ENCODE measurements around the gene DMWD. TPM values are rescaled to one million over a fixed set of nuclear protein-coding genes. Genes with fewer than 3 reads are reported as not detected.

The DMWD gene
- total and polyA plus RNA-seq, 2 donors (not counting 1 experiment from before 2014, with no cell fraction given) = 25.1 to 86.4 TPM

DNA sequence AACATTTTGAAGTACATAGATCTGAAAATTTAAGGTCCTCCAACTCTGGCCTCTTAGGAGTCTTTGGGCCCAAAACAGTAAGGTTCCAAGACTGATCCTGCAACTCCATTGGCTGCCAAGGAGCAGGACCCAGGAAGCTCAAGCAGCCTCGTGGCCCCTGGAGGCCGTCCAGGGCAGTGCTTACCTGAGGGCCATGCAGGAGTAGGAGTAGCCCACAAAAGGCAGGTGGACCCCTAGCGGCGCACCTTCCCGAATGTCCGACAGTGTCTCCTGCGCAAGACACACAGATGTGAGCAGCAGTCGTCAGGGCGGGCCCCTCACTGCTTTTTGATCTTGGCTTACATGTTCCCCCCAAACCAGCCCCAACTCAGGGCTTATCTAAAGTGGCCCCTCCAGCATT, 17.9 kb downstream of the DMWD start:
- DNase-seq = no peak
- no peak overlapping the region for H3K4me3 Mint-ChIP-seq
- no peak overlapping the region for H3K9ac ChIP-seq (ENCODE audit: low read length)
- H3K36me3 ChIP-seq (replicated peaks in 1 of 2; ENCODE audit: control extremely low read depth in 1 of 2, control insufficient read depth in 1 of 2, extremely low read depth in 1 of 2, insufficient read depth in 2 of 2, low read length in 1 of 2) = peaks cover 0 to 11% of the 10 kb centered on the region in 2 experiments
- no peak overlapping the region for H2AFZ ChIP-seq (ENCODE audit: insufficient read depth, low read depth, low read length, poor library complexity, severe bottlenecking)
- WGBS (ENCODE audit: insufficient coverage) = 96% methylated on average over 9 of the region's 9 CpGs
- ATAC-seq (ENCODE audit: low read depth) = no peak
- ChIA-PET POLR2A (no interaction called here), CTCF (interaction anchor here (8.3 kb wide), 1 partner anchor 25 kb away, joined by 302 read pairs; no protein-coding TSS in a partner anchor)
- peaks cover 19 to 30% of the 10 kb centered on the region in 2 donors for H3K4me1 ChIP-seq (ENCODE audit: control insufficient read depth in 2 of 2, insufficient read depth in 2 of 2, low read length in 2 of 2)
- H3K79me2 ChIP-seq (ENCODE audit: control insufficient read depth, insufficient read depth, low read length) = no peaks in the 10 kb centered on the region
- peaks cover 35% of the 10 kb centered on the region for H3K4me1 Mint-ChIP-seq
- H3K9me3 Mint-ChIP-seq (ENCODE audit: insufficient read depth) = no peaks in the 10 kb centered on the region
- peaks cover 9% of the 10 kb centered on the region for H3K27me3 Mint-ChIP-seq
- peaks cover 0 to 1% (median 0%) of the 10 kb centered on the region in 3 donors for H3K9me3 ChIP-seq (ENCODE audit: control extremely low read depth in 1 of 3, control insufficient read depth in 2 of 3, insufficient read depth in 1 of 3, low read length in 2 of 3)
- no peak overlapping the region for H3K4me3 ChIP-seq (ENCODE audit: control extremely low read depth in 1 of 5, extremely low read depth in 1 of 5, insufficient read depth in 1 of 5, low read depth in 2 of 5, low read length in 4 of 5)
- no peak overlapping the region for H3K27ac ChIP-seq (ENCODE audit: low read length in 2 of 2)
- H4K20me1 ChIP-seq (ENCODE audit: control insufficient read depth, insufficient read depth, low read length, poor library complexity, severe bottlenecking) = peaks cover 25% of the 10 kb centered on the region
- intact Hi-C loops (cut with micrococcal nuclease) = no loop called here
- peaks cover 0 to 10% (median under 1%) of the 10 kb centered on the region in 4 experiments for H3K27me3 ChIP-seq (replicated peaks in 1 of 4; ENCODE audit: control extremely low read depth in 1 of 4, control insufficient read depth in 3 of 4, insufficient read depth in 4 of 4, low read length in 3 of 4)
- no peak overlapping the region for H3K4me2 ChIP-seq (replicated peaks; ENCODE audit: low read depth, low read length, poor library complexity, severe bottlenecking)
- no peak overlapping the region for H3K27ac Mint-ChIP-seq
- TF ChIP-seq EZH2 (IDR thresholded peaks at IDR 0.05; ENCODE audit: borderline replicate concordance, insufficient read depth, low read depth, low read length, poor library complexity, severe bottlenecking) (no peak), CTCF (IDR thresholded peaks at IDR 0.05) (no peak)

GRCh38 chr19:45773384-45773783, 19.3 kb downstream of the DMWD start:
- no peak overlapping the region for H3K27ac Mint-ChIP-seq
- no peaks in the 10 kb centered on the region for H3K9me3 Mint-ChIP-seq (ENCODE audit: insufficient read depth)
- DNase-seq (no peak), ATAC-seq (ENCODE audit: low read depth) (no peak)
- Histone ChIP-seq H3K9ac (ENCODE audit: low read length) (no peak overlapping the region), H4K20me1 (ENCODE audit: control insufficient read depth, insufficient read depth, low read length, poor library complexity, severe bottlenecking) (peaks cover 12% of the 10 kb centered on the region), H2AFZ (ENCODE audit: insufficient read depth, low read depth, low read length, poor library complexity, severe bottlenecking) (no peak overlapping the region), H3K27ac (ENCODE audit: low read length in 2 of 2) (no peak overlapping the region), H3K79me2 (ENCODE audit: control insufficient read depth, insufficient read depth, low read length) (no peaks in the 10 kb centered on the region), H3K9me3 (ENCODE audit: control extremely low read depth in 1 of 3, control insufficient read depth in 2 of 3, insufficient read depth in 1 of 3, low read length in 2 of 3) (no peaks in the 10 kb centered on the region), H3K4me3 (ENCODE audit: control extremely low read depth in 1 of 5, extremely low read depth in 1 of 5, insufficient read depth in 1 of 5, low read depth in 2 of 5, low read length in 4 of 5) (no peak overlapping the region), H3K4me1 (ENCODE audit: control insufficient read depth in 2 of 2, insufficient read depth in 2 of 2, low read length in 2 of 2) (peaks cover 5 to 25% of the 10 kb centered on the region in 2 donors), H3K36me3 (replicated peaks in 1 of 2; ENCODE audit: control extremely low read depth in 1 of 2, control insufficient read depth in 1 of 2, extremely low read depth in 1 of 2, insufficient read depth in 2 of 2, low read length in 1 of 2) (peaks cover 0 to 11% of the 10 kb centered on the region in 2 experiments), H3K27me3 (replicated peaks in 1 of 4; ENCODE audit: control extremely low read depth in 1 of 4, control insufficient read depth in 3 of 4, insufficient read depth in 4 of 4, low read length in 3 of 4) (no peaks in the 10 kb centered on the region), H3K4me2 (replicated peaks; ENCODE audit: low read depth, low read length, poor library complexity, severe bottlenecking) (no peak overlapping the region)
- no peaks in the 10 kb centered on the region for H3K27me3 Mint-ChIP-seq
- ChIA-PET CTCF (interaction anchor here (0.7 to 8.3 kb wide), 4 partner anchors 13 to 109 kb away, joined by 3 to 302 read pairs (median 4); no protein-coding TSS in a partner anchor), POLR2A (interaction anchor here (0.6 kb wide), 2 partner anchors 35 to 67 kb away, joined by 3 to 5 read pairs; no protein-coding TSS in a partner anchor)
- WGBS (ENCODE audit: insufficient coverage) = no CpG with 5 or more reads among the region's 2 CpGs
- H3K4me3 Mint-ChIP-seq = no peak overlapping the region
- TF ChIP-seq CTCF (IDR thresholded peaks at IDR 0.05) = no peak
- TF ChIP-seq EZH2 (IDR thresholded peaks at IDR 0.05; ENCODE audit: borderline replicate concordance, insufficient read depth, low read depth, low read length, poor library complexity, severe bottlenecking) = no peak
- intact Hi-C loops (cut with micrococcal nuclease) = no loop called here
- peaks cover 27% of the 10 kb centered on the region for H3K4me1 Mint-ChIP-seq
